Breast epithelium (tissue), 4 donors: ENCODE results near the gene AP2A1. TPM values are rescaled to one million over a fixed set of nuclear protein-coding genes. Genes with fewer than 3 reads are reported as not detected.
A peak's percentile ranks its signal among the peaks of the same experiment; 100 is the strongest.

Experiments
- DNase-seq, 2 donors: peaks; one replicate each; pipeline ENCODE4 v3.0.0-alpha.2; 2019; ENCODE audit warnings: low spot score in 2 of 2
- H3K27ac ChIP-seq, 2 donors: fragments of 200-600 bp; sonication (generic) in 1 of 2; one replicate each; pipeline ENCODE4 v1.5.1; 2016 to 2019; ENCODE audit warnings: mild to moderate bottlenecking in 1 of 2
- H3K27me3 ChIP-seq, 2 donors: fragments of 200-600 bp; sonication (generic) in 1 of 2; one replicate each; pipeline versions ENCODE4 v1.5.1 to v1.6.0; 2017 to 2019; ENCODE audit warnings: control low read depth in 1 of 2, mild to moderate bottlenecking in 1 of 2
- H3K36me3 ChIP-seq: fragments of 200-600 bp; one replicate; pipeline ENCODE4 v1.5.1; 2019
- H3K4me1 ChIP-seq, 2 donors: fragments of 200-600 bp; sonication (generic); one replicate each; pipeline ENCODE4 v1.5.1; 2016 to 2019; ENCODE audit warnings: control low read depth in 1 of 2
- H3K4me3 ChIP-seq, 3 donors: fragments of 200-600 bp; sonication (generic); 1 replicate in 2 of 3; 2 replicates in 1 of 3; pipeline ENCODE4 v1.5.1; 2016 to 2019; ENCODE audit warnings: mild to moderate bottlenecking in 3 of 3, moderate library complexity in 2 of 3
- H3K9me3 ChIP-seq, 2 donors: fragments of 200-600 bp; sonication (generic) in 1 of 2; one replicate each; pipeline ENCODE4 v1.5.1; 2016 to 2019; ENCODE audit warnings: control low read depth in 1 of 2
- POLR2A ChIP-seq: fragments of 450-650 bp; IDR thresholded peaks from one replicate; pipeline ENCODE4 v1.6.1; 2016; ENCODE audit warnings: antibody characterized with exemption, mild to moderate bottlenecking, moderate library complexity
- POLR2AphosphoS5 ChIP-seq, 3 donors: sonication (generic); formaldehyde crosslinking; IDR thresholded peaks; one replicate each; pipeline ENCODE4 v1.6.1; 2017; ENCODE audit warnings: antibody characterized with exemption in 3 of 3
- intact Hi-C: fragments of 100-400 bp; cut with DNase I; formaldehyde crosslinking; loops from one replicate; pipeline ENCODE4 v1.15.1; 2023; ENCODE audit warnings: low total_unique reads
- total RNA-seq, 3 donors: library from RNA; depleted of rRNA; stranded (reverse); fragments of >200 nt; gene quantifications; one replicate each; pipeline ENCODE4 v1.1.0, GENCODE V29; 2016
- TF ChIP-seq, protein P1 (sequence below), 3 donors: fragments of 450-650 bp; IDR thresholded peaks; one replicate each; pipeline ENCODE4 v1.5.1; 2016 to 2017; ENCODE audit warnings: antibody characterized with exemption in 3 of 3, mild to moderate bottlenecking in 3 of 3, moderate library complexity in 3 of 3

AP2A1 gene
- total RNA-seq, 3 donors from 2014 or later, result 42.1 to 71.0 (median 59.3) TPM

DNA sequence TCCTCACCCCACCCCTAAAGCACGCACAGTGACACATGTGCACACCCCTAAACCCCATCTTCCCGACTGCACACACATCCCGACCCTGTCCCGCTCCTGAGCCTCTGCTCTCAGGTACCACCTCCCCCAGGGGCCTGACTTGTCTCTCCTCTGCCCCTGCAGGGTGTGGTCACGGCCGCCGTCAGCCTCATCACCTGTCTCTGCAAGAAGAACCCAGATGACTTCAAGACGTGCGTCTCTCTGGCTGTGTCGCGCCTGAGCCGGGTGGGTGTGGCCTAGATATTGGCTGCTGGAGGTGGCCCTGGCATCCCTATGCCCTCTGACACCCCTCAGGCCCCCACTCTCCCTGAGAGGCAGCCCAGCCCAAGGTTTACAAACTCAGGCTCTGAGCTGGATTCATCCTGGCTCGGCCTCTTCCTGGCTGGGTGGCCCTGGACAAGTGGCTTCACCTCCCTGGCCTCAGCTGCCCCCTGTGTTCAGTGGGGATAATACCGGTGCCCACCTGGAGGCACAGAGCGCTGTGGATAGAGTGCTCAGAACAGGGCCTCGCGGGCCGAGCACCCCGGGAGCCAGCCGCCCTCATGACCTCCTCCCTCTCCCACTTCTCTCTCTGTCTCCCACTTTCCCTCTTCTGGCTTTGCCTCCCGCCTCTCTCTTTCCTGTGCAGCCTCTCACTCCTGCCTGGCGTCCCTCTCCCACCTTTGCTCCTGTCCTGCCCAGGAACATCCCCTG, 26.2 kb downstream of the AP2A1 start:
- Histone ChIP-seq H3K27ac (peak overlapping the region in 1 of 2 donors; percentile 12), H3K27me3 (no peaks in the 10 kb centered on the region), H3K9me3 (no peaks in the 10 kb centered on the region), H3K4me3 (no peak overlapping the region), H3K4me1 (no peaks in the 10 kb centered on the region), H3K36me3 (peaks cover 22% of the 10 kb centered on the region)
- TF ChIP-seq POLR2A (no peak), POLR2AphosphoS5 (IDR thresholded peaks at IDR 0.05) (no peak)
- TF ChIP-seq, protein P1, sequence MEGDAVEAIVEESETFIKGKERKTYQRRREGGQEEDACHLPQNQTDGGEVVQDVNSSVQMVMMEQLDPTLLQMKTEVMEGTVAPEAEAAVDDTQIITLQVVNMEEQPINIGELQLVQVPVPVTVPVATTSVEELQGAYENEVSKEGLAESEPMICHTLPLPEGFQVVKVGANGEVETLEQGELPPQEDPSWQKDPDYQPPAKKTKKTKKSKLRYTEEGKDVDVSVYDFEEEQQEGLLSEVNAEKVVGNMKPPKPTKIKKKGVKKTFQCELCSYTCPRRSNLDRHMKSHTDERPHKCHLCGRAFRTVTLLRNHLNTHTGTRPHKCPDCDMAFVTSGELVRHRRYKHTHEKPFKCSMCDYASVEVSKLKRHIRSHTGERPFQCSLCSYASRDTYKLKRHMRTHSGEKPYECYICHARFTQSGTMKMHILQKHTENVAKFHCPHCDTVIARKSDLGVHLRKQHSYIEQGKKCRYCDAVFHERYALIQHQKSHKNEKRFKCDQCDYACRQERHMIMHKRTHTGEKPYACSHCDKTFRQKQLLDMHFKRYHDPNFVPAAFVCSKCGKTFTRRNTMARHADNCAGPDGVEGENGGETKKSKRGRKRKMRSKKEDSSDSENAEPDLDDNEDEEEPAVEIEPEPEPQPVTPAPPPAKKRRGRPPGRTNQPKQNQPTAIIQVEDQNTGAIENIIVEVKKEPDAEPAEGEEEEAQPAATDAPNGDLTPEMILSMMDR (IDR thresholded peaks at IDR 0.05), result no peak
- intact Hi-C loops, result no loop called here
- no peak for DNase-seq

DNA sequence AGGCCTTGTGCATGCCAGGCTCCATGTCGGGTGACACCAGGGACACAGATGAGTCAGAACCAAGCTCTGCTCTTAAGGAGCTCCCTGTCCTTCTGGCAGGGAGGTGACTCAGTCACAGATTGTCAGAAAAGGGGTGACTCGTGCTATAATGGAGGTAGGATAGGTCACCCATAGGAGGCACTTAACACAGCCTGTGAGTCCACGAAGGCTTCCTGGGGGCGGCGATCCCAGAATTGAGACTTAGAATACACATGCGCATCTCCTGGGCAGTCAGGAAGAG, 26.7 kb downstream of the AP2A1 start:
- Histone ChIP-seq H3K27ac (peak overlapping the region in 1 of 2 donors; percentile 12), H3K9me3 (no peaks in the 10 kb centered on the region), H3K4me1 (no peaks in the 10 kb centered on the region), H3K27me3 (no peaks in the 10 kb centered on the region), H3K36me3 (peaks cover 22% of the 10 kb centered on the region), H3K4me3 (no peak overlapping the region)
- no peak for DNase-seq
- intact Hi-C loops, result no loop called here
- no peak for TF ChIP-seq POLR2AphosphoS5 (IDR thresholded peaks at IDR 0.05)
- TF ChIP-seq, protein P1 (IDR thresholded peaks at IDR 0.05), result no peak
- no peak for TF ChIP-seq POLR2A

DNA sequence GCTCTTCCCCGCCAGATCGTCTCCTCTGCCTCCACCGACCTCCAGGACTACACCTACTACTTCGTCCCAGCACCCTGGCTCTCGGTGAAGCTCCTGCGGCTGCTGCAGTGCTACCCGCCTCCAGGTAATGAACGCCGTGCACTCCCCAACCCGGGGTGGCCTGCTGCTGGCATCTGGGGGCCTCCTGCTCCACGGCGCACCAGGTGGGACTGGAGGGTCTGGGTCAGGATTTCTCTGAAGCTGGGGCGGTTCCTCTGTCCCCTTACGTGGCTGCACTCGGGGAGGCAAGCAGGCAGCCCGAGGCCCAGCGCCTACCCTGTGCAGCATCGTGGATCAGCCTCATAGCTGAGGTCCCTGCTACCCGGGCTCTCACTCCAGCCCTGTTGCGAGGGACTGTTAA, 28.8 kb downstream of the AP2A1 start:
- H3K36me3 ChIP-seq, result peaks cover 22% of the 10 kb centered on the region
- H3K9me3 ChIP-seq, result no peaks in the 10 kb centered on the region
- H3K27me3 ChIP-seq, result no peaks in the 10 kb centered on the region
- no peak overlapping the region for H3K4me3 ChIP-seq
- no peak for DNase-seq
- no peaks in the 10 kb centered on the region for H3K4me1 ChIP-seq
- TF ChIP-seq POLR2AphosphoS5 (IDR thresholded peaks at IDR 0.05) (no peak), POLR2A (no peak)
- TF ChIP-seq, protein P1 (IDR thresholded peaks at IDR 0.05), result no peak
- intact Hi-C loops, result no loop called here
- no peak overlapping the region for H3K27ac ChIP-seq

DNA sequence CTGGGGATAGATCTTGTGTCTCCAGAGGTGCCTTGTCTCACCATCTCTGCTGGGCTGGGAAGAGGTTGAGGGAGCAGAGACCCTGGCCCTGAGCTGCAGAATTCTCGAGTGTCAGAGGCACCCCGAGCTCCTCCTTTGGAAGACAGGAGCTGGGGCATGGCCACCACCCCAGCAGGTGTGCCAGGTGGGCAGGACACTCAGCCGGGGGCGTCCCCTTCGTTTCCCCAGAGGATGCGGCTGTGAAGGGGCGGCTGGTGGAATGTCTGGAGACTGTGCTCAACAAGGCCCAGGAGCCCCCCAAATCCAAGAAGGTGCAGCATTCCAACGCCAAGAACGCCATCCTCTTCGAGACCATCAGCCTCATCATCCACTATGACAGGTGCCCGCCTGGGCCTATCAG, 31.8 kb downstream of the AP2A1 start:
- TF ChIP-seq POLR2AphosphoS5 (IDR thresholded peaks at IDR 0.05) (no peak), POLR2A (no peak)
- TF ChIP-seq, protein P1 (IDR thresholded peaks at IDR 0.05), result no peak
- H3K36me3 ChIP-seq, result peaks cover 13% of the 10 kb centered on the region
- H3K9me3 ChIP-seq, result no peaks in the 10 kb centered on the region
- intact Hi-C loops, result loop anchor here (1.0 kb wide), 1 partner anchor 49 kb away; no protein-coding TSS in a partner anchor
- H3K4me3 ChIP-seq, result no peak overlapping the region
- H3K27me3 ChIP-seq, result no peaks in the 10 kb centered on the region
- H3K4me1 ChIP-seq, result no peaks in the 10 kb centered on the region
- no peak for DNase-seq
- no peak overlapping the region for H3K27ac ChIP-seq

DNA sequence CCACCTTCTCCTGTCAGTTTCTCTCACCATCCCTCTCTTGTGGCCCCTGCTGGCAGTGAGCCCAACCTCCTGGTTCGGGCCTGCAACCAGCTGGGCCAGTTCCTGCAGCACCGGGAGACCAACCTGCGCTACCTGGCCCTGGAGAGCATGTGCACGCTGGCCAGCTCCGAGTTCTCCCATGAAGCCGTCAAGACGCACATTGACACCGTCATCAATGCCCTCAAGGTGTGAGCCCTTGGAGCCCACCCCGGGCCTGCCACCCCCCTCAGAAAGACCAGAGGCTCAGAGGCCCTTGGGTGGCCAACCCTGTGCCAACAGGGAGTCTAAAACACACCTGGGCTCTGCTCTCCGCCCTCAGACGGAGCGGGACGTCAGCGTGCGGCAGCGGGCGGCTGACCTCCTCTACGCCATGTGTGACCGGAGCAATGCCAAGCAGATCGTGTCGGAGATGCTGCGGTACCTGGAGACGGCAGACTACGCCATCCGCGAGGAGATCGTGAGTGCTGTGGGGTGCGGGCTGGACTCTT, 32.5 kb downstream of the AP2A1 start:
- no peak for DNase-seq

More for the DNA sequence above, 32.5 kb downstream of the AP2A1 start:
- Histone ChIP-seq H3K4me3 (no peak overlapping the region), H3K36me3 (peaks cover 13% of the 10 kb centered on the region), H3K4me1 (no peaks in the 10 kb centered on the region), H3K27ac (no peak overlapping the region), H3K9me3 (no peaks in the 10 kb centered on the region), H3K27me3 (no peaks in the 10 kb centered on the region)
- intact Hi-C loops, result no loop called here
- TF ChIP-seq POLR2AphosphoS5 (IDR thresholded peaks at IDR 0.05) (no peak), POLR2A (no peak)
- TF ChIP-seq, protein P1 (IDR thresholded peaks at IDR 0.05), result no peak
